ENCODE measurements around the gene ANP32E. TPM values are rescaled to one million over a fixed set of nuclear protein-coding genes. Genes with fewer than 3 reads are reported as not detected.
A peak's percentile ranks its signal among the peaks of the same experiment; 100 is the strongest.

Gene ANP32E
- total and polyA plus RNA-seq, 2 of the 13 experiments (the other 11 are each of a cell fraction or from before 2014, with no cell fraction given), result 10.3 to 53.0 TPM

GRCh38 chr1:150221552-150221951 lies 14.4 kb downstream of the ANP32E start:
- no peaks in the 10 kb centered on the region for H3K27me3 ChIP-seq (ENCODE audit: control insufficient read depth in 1 of 2, insufficient read depth in 2 of 2, low read length in 2 of 2)
- FAIRE-seq (no peak), DNase-seq (ENCODE audit: low spot score) (no peak), ATAC-seq (no peak)
- H3K4me1 ChIP-seq (ENCODE audit: insufficient read depth, low read length), result no peaks in the 10 kb centered on the region
- H3K4me3 ChIP-seq (replicated peaks in 1 of 3; ENCODE audit: insufficient read depth in 1 of 3, low read depth in 2 of 3, low read length in 3 of 3), result no peak overlapping the region
- POLR2A ChIA-PET, result no interaction called here
- 92% methylated on average over 2 of the region's 2 CpGs for WGBS (ENCODE audit: low lambda C conversion rate)
- in situ Hi-C loops (cut with HindIII; ENCODE audit: extremely low pct_ligation_motif_present, low pct_unique_long_range_greater_than_20kb) (no loop called here), intact Hi-C loops (cut with micrococcal nuclease; ENCODE audit: unreplicated experiment) (no loop called here)
- CTCF ChIA-PET (ENCODE audit: low intra/inter-chr PET ratio, low total read pairs), result no interaction called here
- no peak overlapping the region for H3K9ac ChIP-seq (ENCODE audit: insufficient read depth, low read depth, low read length)
- no peaks in the 10 kb centered on the region for H3K9me3 ChIP-seq (ENCODE audit: low read length)
- TF ChIP-seq RFX3 (CRISPR knock-in tag; IDR thresholded peaks at IDR 0.05) (no peak), HNRNPK (IDR thresholded peaks at IDR 0.05; ENCODE audit: low read depth, low read length, poor library complexity, severe bottlenecking) (peak; percentile 31), LBX2 (CRISPR knock-in tag; IDR thresholded peaks at IDR 0.05; ENCODE audit: borderline replicate concordance) (no peak), THRA (CRISPR knock-in tag; IDR thresholded peaks at IDR 0.05; ENCODE audit: borderline replicate concordance) (no peak), ZNF282 (IDR thresholded peaks at IDR 0.05; ENCODE audit: partially characterized antibody) (no peak), ARID3A (IDR thresholded peaks at IDR 0.05; ENCODE audit: low read depth, low read length) (0 out of 2 replicates have a peak, but pooled peaks have one; percentile 20)
- H3K79me2 ChIP-seq (ENCODE audit: insufficient read depth, low read length), result no peaks in the 10 kb centered on the region
- no TSS peak for BruUV-seq (replicated peaks)
- H3K27ac ChIP-seq (ENCODE audit: extremely low read length, insufficient read depth, low read length), result no peak overlapping the region
- H3K36me3 ChIP-seq (replicated peaks in 1 of 2; ENCODE audit: control insufficient read depth in 1 of 2, insufficient read depth in 2 of 2, low read length in 2 of 2), result peaks cover 7 to 31% of the 10 kb centered on the region in 2 experiments
- no peaks in the 10 kb centered on the region for H4K20me1 ChIP-seq (ENCODE audit: insufficient read depth, low read length)
- no peak overlapping the region for H2AFZ ChIP-seq (ENCODE audit: low read length)
- H3K4me2 ChIP-seq (ENCODE audit: low read depth, low read length), result no peak overlapping the region
